Loucy (cell line): ENCODE results near the gene SH3PXD2A.

ENCODE experiments used
- H2AFZ ChIP-seq: fragments of 200-600 bp; sonication (generic); 2 replicates; pipeline ENCODE4 v1.6.0; 2016; ENCODE audit warnings: antibody characterized with exemption, mild to moderate bottlenecking, low read length, moderate library complexity
- H3F3A ChIP-seq: fragments of 200-600 bp; 2 replicates; pipeline ENCODE4 v1.6.0; 2016; ENCODE audit warnings: antibody characterized with exemption, low read depth, mild to moderate bottlenecking
- H3K27me3 ChIP-seq: fragments of 200-600 bp; sonication (generic); 2 replicates; pipeline ENCODE4 v1.6.1; 2014; ENCODE audit warnings: low read length, mild to moderate bottlenecking; ENCODE audit not compliant: insufficient read depth, poor library complexity, severe bottlenecking
- H3K36me3 ChIP-seq: fragments of 200-600 bp; sonication (generic); 2 replicates; pipeline ENCODE4 v1.6.1; 2016; ENCODE audit warnings: low read length; ENCODE audit not compliant: insufficient read depth
- H3K4me1 ChIP-seq: fragments of 200-600 bp; sonication (generic); 2 replicates; pipeline ENCODE4 v1.5.1; 2014; ENCODE audit warnings: low read length, mild to moderate bottlenecking; ENCODE audit not compliant: insufficient read depth, poor library complexity, severe bottlenecking
- H3K4me2 ChIP-seq: fragments of 200-600 bp; sonication (generic); 2 replicates; pipeline ENCODE4 v1.6.0; 2014; ENCODE audit warnings: antibody characterized with exemption, low read length, low read depth, mild to moderate bottlenecking; ENCODE audit not compliant: poor library complexity, severe bottlenecking
- H3K4me3 ChIP-seq: fragments of 200-600 bp; sonication (generic); 2 replicates; pipeline ENCODE4 v1.5.1; 2014; ENCODE audit warnings: low read length, mild to moderate bottlenecking, mixed read lengths; ENCODE audit not compliant: poor library complexity, severe bottlenecking
- H3K79me2 ChIP-seq: fragments of 200-600 bp; sonication (generic); 2 replicates; pipeline ENCODE4 v1.6.1; 2014; ENCODE audit warnings: low read length; ENCODE audit not compliant: insufficient read depth
- H3K9ac ChIP-seq: fragments of 200-600 bp; sonication (generic); 2 replicates; pipeline ENCODE4 v1.6.0; 2014; ENCODE audit warnings: mild to moderate bottlenecking, low read depth, low read length, moderate library complexity; ENCODE audit not compliant: poor library complexity, severe bottlenecking
- H3K9me2 ChIP-seq: fragments of 200-600 bp; sonication (generic); replicated peaks from 2 replicates; pipeline ENCODE4 v1.6.1; 2016; ENCODE audit warnings: low read depth, low read length, mixed read lengths
- H3K9me3 ChIP-seq: fragments of 200-600 bp; sonication (generic); 2 replicates; pipeline ENCODE4 v1.6.1; 2014; ENCODE audit warnings: mild to moderate bottlenecking, antibody characterized with exemption, low read length, low read depth; ENCODE audit not compliant: insufficient read depth
- H4K20me1 ChIP-seq: fragments of 200-600 bp; sonication (generic); 2 replicates; pipeline ENCODE4 v1.6.0; 2014; ENCODE audit warnings: antibody characterized with exemption, low read length, mild to moderate bottlenecking; ENCODE audit not compliant: insufficient read depth, poor library complexity, severe bottlenecking
- EZH2phosphoT487 ChIP-seq: fragments of 200-600 bp; IDR thresholded peaks from 2 replicates; pipeline ENCODE4 v1.6.1; 2018; ENCODE audit warnings: antibody characterized with exemption, mild to moderate bottlenecking, moderate library complexity, borderline replicate concordance
- TF ChIP-seq, protein P1 (sequence below): fragments of 200-600 bp; sonication (generic); conservative IDR thresholded peaks from 2 replicates; pipeline ENCODE4 v1.5.1; 2014; ENCODE audit warnings: mild to moderate bottlenecking, antibody characterized with exemption, low read length

SH3PXD2A gene

DNA sequence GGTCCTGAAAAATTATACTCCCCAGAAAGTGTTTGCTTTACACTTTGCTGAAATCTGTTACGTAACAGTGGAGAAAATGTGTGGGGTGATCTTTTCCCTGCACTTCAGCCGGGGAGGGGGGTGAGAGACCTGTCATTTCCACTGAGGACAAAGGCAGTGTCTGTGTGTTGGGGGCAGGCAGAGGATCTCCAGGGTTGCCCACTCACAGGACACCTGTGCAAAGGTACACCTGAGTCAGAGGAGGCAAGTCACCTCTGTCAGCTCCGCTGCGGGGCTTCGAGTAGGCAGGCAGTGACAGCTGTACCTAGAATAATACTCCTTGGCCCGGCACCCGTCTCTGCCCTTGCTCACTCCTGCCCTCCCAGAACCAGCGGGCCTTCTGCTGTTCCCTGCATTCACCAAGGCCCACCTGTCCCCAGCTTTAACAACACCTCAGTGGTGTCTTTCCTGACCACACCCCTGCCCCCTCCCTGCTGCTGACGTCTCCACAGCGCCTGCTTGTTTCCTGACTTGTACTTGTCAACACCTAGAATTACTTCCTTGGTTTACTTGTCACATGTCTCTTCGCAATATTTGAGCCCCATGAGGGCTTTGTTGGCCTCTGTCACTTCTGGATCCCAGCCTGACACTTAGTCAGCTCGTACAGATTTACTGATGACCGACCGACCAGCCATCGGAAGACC is 202.6 kb downstream of the SH3PXD2A start:
- Histone ChIP-seq H3K9me3 (no peaks in the 10 kb centered on the region), H3K9me2 (no peaks in the 10 kb centered on the region), H3K27me3 (no peaks in the 10 kb centered on the region), H3F3A (no peaks in the 10 kb centered on the region), H3K9ac (no peak overlapping the region), H3K4me1 (no peaks in the 10 kb centered on the region), H3K4me3 (no peak overlapping the region), H2AFZ (no peak overlapping the region), H3K79me2 (no peaks in the 10 kb centered on the region), H3K4me2 (no peak overlapping the region), H3K36me3 (peaks cover 9% of the 10 kb centered on the region; the same call in 1 of the 2 replicates), H4K20me1 (no peaks in the 10 kb centered on the region)
- TF ChIP-seq, protein P1, sequence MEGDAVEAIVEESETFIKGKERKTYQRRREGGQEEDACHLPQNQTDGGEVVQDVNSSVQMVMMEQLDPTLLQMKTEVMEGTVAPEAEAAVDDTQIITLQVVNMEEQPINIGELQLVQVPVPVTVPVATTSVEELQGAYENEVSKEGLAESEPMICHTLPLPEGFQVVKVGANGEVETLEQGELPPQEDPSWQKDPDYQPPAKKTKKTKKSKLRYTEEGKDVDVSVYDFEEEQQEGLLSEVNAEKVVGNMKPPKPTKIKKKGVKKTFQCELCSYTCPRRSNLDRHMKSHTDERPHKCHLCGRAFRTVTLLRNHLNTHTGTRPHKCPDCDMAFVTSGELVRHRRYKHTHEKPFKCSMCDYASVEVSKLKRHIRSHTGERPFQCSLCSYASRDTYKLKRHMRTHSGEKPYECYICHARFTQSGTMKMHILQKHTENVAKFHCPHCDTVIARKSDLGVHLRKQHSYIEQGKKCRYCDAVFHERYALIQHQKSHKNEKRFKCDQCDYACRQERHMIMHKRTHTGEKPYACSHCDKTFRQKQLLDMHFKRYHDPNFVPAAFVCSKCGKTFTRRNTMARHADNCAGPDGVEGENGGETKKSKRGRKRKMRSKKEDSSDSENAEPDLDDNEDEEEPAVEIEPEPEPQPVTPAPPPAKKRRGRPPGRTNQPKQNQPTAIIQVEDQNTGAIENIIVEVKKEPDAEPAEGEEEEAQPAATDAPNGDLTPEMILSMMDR, result no peak
- TF ChIP-seq EZH2phosphoT487, result no peak

GRCh38 chr10:103651783-103652476 is 203.4 kb downstream of the SH3PXD2A start:
- no peak overlapping the region for H3K9ac ChIP-seq
- TF ChIP-seq, protein P1, result no peak
- no peak for TF ChIP-seq EZH2phosphoT487
- no peaks in the 10 kb centered on the region for H3K27me3 ChIP-seq
- no peak overlapping the region for H3K4me3 ChIP-seq
- no peaks in the 10 kb centered on the region for H3F3A ChIP-seq
- no peaks in the 10 kb centered on the region for H4K20me1 ChIP-seq
- no peaks in the 10 kb centered on the region for H3K79me2 ChIP-seq
- H3K36me3 ChIP-seq, result peaks cover 3% of the 10 kb centered on the region; the same call in 1 of the 2 replicates
- H3K9me2 ChIP-seq, result no peaks in the 10 kb centered on the region
- no peak overlapping the region for H2AFZ ChIP-seq
- H3K9me3 ChIP-seq, result no peaks in the 10 kb centered on the region
- no peaks in the 10 kb centered on the region for H3K4me1 ChIP-seq
- no peak overlapping the region for H3K4me2 ChIP-seq

DNA sequence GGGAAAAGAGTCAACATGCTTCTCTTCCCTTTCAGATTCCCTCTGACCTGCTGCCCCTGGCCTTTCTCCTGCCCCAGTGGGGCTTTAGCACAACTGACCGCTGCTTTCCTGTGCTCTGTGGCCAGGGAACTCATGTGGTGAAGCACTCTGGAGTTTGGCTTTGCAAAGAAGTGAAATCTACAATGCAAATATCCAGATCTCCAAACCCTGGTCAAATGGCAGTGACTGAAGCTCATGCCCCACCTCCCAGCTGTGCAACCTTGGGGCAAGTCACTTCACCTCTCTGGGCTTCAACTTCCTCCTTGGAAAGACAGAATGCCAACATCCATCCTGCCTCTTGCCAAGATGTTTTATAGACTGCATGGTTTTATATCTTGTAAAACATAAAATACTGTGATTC is 204.0 kb downstream of the SH3PXD2A start:
- no peak overlapping the region for H3K4me2 ChIP-seq
- H3F3A ChIP-seq, result no peaks in the 10 kb centered on the region
- no peak for TF ChIP-seq EZH2phosphoT487
- TF ChIP-seq, protein P1, result no peak
- no peak overlapping the region for H3K4me3 ChIP-seq
- no peaks in the 10 kb centered on the region for H3K9me3 ChIP-seq
- no peaks in the 10 kb centered on the region for H3K27me3 ChIP-seq
- H3K36me3 ChIP-seq, result peaks cover 3% of the 10 kb centered on the region; the same call in 1 of the 2 replicates
- no peaks in the 10 kb centered on the region for H3K9me2 ChIP-seq
- no peaks in the 10 kb centered on the region for H3K79me2 ChIP-seq
- H4K20me1 ChIP-seq, result no peaks in the 10 kb centered on the region
- no peak overlapping the region for H3K9ac ChIP-seq
- no peak overlapping the region for H2AFZ ChIP-seq
- no peaks in the 10 kb centered on the region for H3K4me1 ChIP-seq
